A673 (cell line): ENCODE results near the gene NAA40. TPM values are rescaled to one million over a fixed set of nuclear protein-coding genes. Genes with fewer than 3 reads are reported as not detected.
A peak's percentile ranks its signal among the peaks of the same experiment; 100 is the strongest.

Source experiments
- BruUV-seq: library from RNA; stranded (reverse); fragments of 400-500 nt; replicated peaks from 2 replicates; lab custom pipeline; 2021; lab: Mats Ljungman, UMichigan
- CTCF ChIA-PET: fragments of 300-600 bp; sonication (Branson Sonifier 250); formaldehyde crosslinking; loops from one replicate; lab custom pipeline; 2022; ENCODE audit warnings: antibody characterized with exemption; lab: Charles Lee
- POLR2A ChIA-PET: fragments of 300-600 bp; sonication (Branson Sonifier 250); formaldehyde crosslinking; loops from one replicate; lab custom pipeline; 2022; ENCODE audit warnings: antibody characterized with exemption; ENCODE audit not compliant: low non-redundant PET; lab: Charles Lee
- DNase-seq: peaks from one replicate; pipeline ENCODE4 v3.0.0-alpha.2; 2015; ENCODE audit warnings: low spot score
- H3K27ac ChIP-seq: fragments of 200-600 bp; sonication (generic); 2 replicates; pipeline ENCODE4 v1.5.1; 2016; ENCODE audit warnings: mixed run types, low read depth, mild to moderate bottlenecking, mixed read lengths, antibody characterized with exemption, low read length; ENCODE audit not compliant: poor library complexity, severe bottlenecking
- H3K27me3 ChIP-seq: fragments of 200-600 bp; sonication (generic); replicated peaks from 2 replicates; pipeline ENCODE4 v1.6.1; 2017; ENCODE audit warnings: mixed run types, low read depth, mild to moderate bottlenecking, mixed read lengths, antibody characterized with exemption, low read length; ENCODE audit not compliant: insufficient read depth, poor library complexity
- H3K36me3 ChIP-seq: fragments of 200-600 bp; sonication (generic); 2 replicates; pipeline ENCODE4 v1.6.1; 2016; ENCODE audit warnings: mixed run types, mild to moderate bottlenecking, mixed read lengths, antibody characterized with exemption, low read length; ENCODE audit not compliant: insufficient read depth, poor library complexity, severe bottlenecking
- H3K4me1 ChIP-seq: fragments of 200-600 bp; sonication (generic); 2 replicates; pipeline ENCODE4 v1.6.1; 2017; ENCODE audit warnings: mixed run types, mild to moderate bottlenecking, mixed read lengths, antibody characterized with exemption, low read length; ENCODE audit not compliant: insufficient read depth, poor library complexity, severe bottlenecking
- H3K4me3 ChIP-seq: fragments of 200-600 bp; sonication (generic); 2 replicates; pipeline ENCODE4 v1.5.1; 2016; ENCODE audit warnings: low read depth, mixed run types, mild to moderate bottlenecking, mixed read lengths, low read length; ENCODE audit not compliant: poor library complexity, severe bottlenecking
- H3K9me3 ChIP-seq: fragments of 200-600 bp; sonication (generic); 2 replicates; pipeline ENCODE4 v1.6.1; 2016; ENCODE audit warnings: mixed run types, low read depth, mild to moderate bottlenecking, mixed read lengths, antibody characterized with exemption, low read length; ENCODE audit not compliant: poor library complexity, severe bottlenecking
- EZH2 ChIP-seq: fragments of 200-600 bp; sonication (generic); IDR thresholded peaks from 2 replicates; pipeline ENCODE4 v1.6.1; 2017; ENCODE audit warnings: borderline replicate concordance, low read depth, mild to moderate bottlenecking, mixed read lengths, antibody characterized with exemption, low read length; ENCODE audit not compliant: poor library complexity, severe bottlenecking
- intact Hi-C: fragments of 100-400 bp; cut with micrococcal nuclease; formaldehyde crosslinking; loops from one replicate; pipeline ENCODE4 v1.10.0; 2022; ENCODE audit not compliant: unreplicated experiment
- total RNA-seq: library from RNA; stranded (reverse); gene quantifications from 2 replicates; pipeline ENCODE4 v1.2.3, GENCODE V29; 2021
- TF ChIP-seq, protein P1 (sequence below): fragments of 300-800, 200-600 bp; sonication (generic); conservative IDR thresholded peaks from 2 replicates; pipeline ENCODE4 v1.5.1; 2017; ENCODE audit warnings: low read depth, mild to moderate bottlenecking, antibody characterized with exemption, low read length, moderate library complexity, mixed read lengths

NAA40 gene
- total RNA-seq, 1 experiment from 2014 or later: 44.8 TPM

DNA sequence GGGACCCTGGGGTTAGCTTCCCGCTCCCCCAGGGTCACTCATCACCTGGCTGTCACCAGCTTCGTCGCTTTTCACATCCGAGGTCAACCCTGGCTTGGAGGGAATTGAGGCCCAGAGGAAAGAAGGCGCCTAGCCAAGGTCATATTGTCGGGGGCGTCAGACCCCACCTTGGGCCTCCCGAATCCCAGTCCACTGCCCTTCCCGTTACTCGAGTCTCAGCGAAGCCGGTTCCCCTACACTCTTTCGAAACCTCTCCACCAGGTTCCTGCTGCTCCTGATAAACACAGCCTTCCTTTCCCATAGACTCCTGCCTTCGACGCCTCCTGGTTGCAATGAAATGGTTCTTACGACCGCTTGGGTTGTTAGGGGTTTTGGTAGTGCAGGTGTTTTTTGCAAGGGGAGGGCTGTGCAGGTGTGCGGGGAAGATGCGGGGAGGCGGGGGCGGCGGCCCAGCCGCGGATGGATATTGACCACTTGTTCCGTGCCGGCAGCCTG lies 642 bp downstream of the NAA40 start:
- TF ChIP-seq, protein P1, sequence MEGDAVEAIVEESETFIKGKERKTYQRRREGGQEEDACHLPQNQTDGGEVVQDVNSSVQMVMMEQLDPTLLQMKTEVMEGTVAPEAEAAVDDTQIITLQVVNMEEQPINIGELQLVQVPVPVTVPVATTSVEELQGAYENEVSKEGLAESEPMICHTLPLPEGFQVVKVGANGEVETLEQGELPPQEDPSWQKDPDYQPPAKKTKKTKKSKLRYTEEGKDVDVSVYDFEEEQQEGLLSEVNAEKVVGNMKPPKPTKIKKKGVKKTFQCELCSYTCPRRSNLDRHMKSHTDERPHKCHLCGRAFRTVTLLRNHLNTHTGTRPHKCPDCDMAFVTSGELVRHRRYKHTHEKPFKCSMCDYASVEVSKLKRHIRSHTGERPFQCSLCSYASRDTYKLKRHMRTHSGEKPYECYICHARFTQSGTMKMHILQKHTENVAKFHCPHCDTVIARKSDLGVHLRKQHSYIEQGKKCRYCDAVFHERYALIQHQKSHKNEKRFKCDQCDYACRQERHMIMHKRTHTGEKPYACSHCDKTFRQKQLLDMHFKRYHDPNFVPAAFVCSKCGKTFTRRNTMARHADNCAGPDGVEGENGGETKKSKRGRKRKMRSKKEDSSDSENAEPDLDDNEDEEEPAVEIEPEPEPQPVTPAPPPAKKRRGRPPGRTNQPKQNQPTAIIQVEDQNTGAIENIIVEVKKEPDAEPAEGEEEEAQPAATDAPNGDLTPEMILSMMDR: no peak
- no peak for TF ChIP-seq EZH2
- CTCF ChIA-PET: interaction anchor here (0.8 kb wide), 1 partner anchor 353 kb away, joined by 7 read pairs; no protein-coding TSS in a partner anchor
- H3K9me3 ChIP-seq: no peaks in the 10 kb centered on the region
- H3K36me3 ChIP-seq: no peaks in the 10 kb centered on the region
- no peaks in the 10 kb centered on the region for H3K27me3 ChIP-seq
- peak overlapping the region; percentile 97 for H3K4me3 ChIP-seq
- intact Hi-C loops: no loop called here
- POLR2A ChIA-PET: no interaction called here
- DNase-seq: peak; percentile 38
- no TSS peak for BruUV-seq
- H3K27ac ChIP-seq: peak overlapping the region; percentile 85
- H3K4me1 ChIP-seq: peaks cover 7% of the 10 kb centered on the region

GRCh38 chr11:63940786-63941185 lies 2.0 kb downstream of the NAA40 start:
- DNase-seq: no peak
- no peaks in the 10 kb centered on the region for H3K9me3 ChIP-seq
- intact Hi-C loops: no loop called here
- TSS peak; percentile 52 for BruUV-seq
- no peaks in the 10 kb centered on the region for H3K27me3 ChIP-seq
- no peak for TF ChIP-seq EZH2
- TF ChIP-seq, protein P1: no peak
- POLR2A ChIA-PET: no interaction called here
- no peaks in the 10 kb centered on the region for H3K36me3 ChIP-seq
- peak overlapping the region; percentile 30 for H3K27ac ChIP-seq
- CTCF ChIA-PET: no interaction called here
- H3K4me3 ChIP-seq: no peak overlapping the region
- H3K4me1 ChIP-seq: peaks cover 14% of the 10 kb centered on the region

DNA sequence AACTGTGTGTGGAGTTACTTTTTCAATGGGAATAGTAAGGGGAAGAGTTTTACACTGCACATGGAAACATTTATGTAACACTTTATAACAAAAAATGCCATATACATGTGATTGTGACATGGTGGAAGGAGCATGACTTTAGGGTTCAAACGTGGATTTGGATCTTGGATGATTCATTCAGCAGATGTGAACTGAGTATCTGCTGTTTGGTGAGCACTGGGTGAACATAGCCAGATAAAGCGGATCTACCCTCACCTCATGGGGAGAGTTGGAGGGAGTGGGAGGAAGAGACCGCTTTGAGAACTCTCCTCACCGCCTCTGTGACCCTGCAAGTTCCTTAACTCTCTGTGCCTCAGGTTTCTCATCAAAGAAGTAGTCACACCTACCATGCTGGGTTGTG lies 3.1 kb downstream of the NAA40 start:
- TF ChIP-seq, protein P1: no peak
- TF ChIP-seq EZH2: no peak
- Histone ChIP-seq H3K4me1 (peaks cover 14% of the 10 kb centered on the region), H3K36me3 (peaks cover 11% of the 10 kb centered on the region), H3K4me3 (no peak overlapping the region), H3K9me3 (no peaks in the 10 kb centered on the region), H3K27ac (peak overlapping the region; percentile 41), H3K27me3 (no peaks in the 10 kb centered on the region)
- intact Hi-C loops: no loop called here
- DNase-seq: no peak
- ChIA-PET CTCF (no interaction called here), POLR2A (interaction anchor here (0.9 kb wide), 1 partner anchor 11 kb away, joined by 3 read pairs; no protein-coding TSS in a partner anchor)
- no TSS peak for BruUV-seq
